GM12878 (cell line): Measurements from ENCODE around the gene UMAD1.

ENCODE experiments used
- BCLAF1 ChIP-seq: fragments of 450-650 bp; IDR thresholded peaks from 2 replicates; pipeline ENCODE4 v1.6.1; 2017; ENCODE audit warnings: antibody characterized with exemption, mild to moderate bottlenecking, moderate library complexity
- CTCF ChIP-seq, 3 experiments: IDR thresholded peaks in 2 of 3; conservative IDR thresholded peaks in 1 of 3; 2 replicates each; pipeline ENCODE4 v1.5.1; 2011; ENCODE audit warnings: low read depth in 3 of 3, low read length in 3 of 3, mild to moderate bottlenecking in 3 of 3, control low read depth in 2 of 3, moderate library complexity in 2 of 3, inconsistent platforms in 1 of 3, mixed read lengths in 1 of 3; ENCODE audit not compliant: control insufficient read depth in 2 of 3, insufficient read depth in 1 of 3; ENCODE audit errors: extremely low read depth in 1 of 3
- HDAC2 ChIP-seq: fragments of 200-600 bp; sonication (generic); IDR thresholded peaks from 2 replicates; pipeline ENCODE4 v1.6.1; 2017
- MEF2A ChIP-seq: IDR thresholded peaks from 2 replicates; pipeline ENCODE4 v1.6.1; 2011; ENCODE audit warnings: low read depth, mild to moderate bottlenecking, low read length, moderate library complexity; ENCODE audit not compliant: insufficient read depth
- NFYB ChIP-seq: IDR thresholded peaks from 2 replicates; pipeline ENCODE4 v1.6.1; 2011; ENCODE audit warnings: low read depth, mild to moderate bottlenecking, low read length, improper control_type of control experiment, moderate library complexity; ENCODE audit not compliant: insufficient read depth
- PBX3 ChIP-seq: IDR thresholded peaks from 2 replicates; pipeline ENCODE4 v1.6.1; 2011; ENCODE audit warnings: mild to moderate bottlenecking, low read depth, low read length, moderate library complexity; ENCODE audit not compliant: insufficient replicate concordance
- POLR2A ChIP-seq: IDR thresholded peaks from 2 replicates; pipeline ENCODE4 v1.6.1; 2011; ENCODE audit warnings: low read depth, mild to moderate bottlenecking, low read length
- POLR2AphosphoS2 ChIP-seq: IDR thresholded peaks from 2 replicates; pipeline ENCODE4 v1.6.1; 2011; ENCODE audit warnings: low read depth, mild to moderate bottlenecking, low read length, improper control_type of control experiment, moderate library complexity
- SMC3 ChIP-seq: IDR thresholded peaks from 2 replicates; pipeline ENCODE4 v1.6.1; 2011; ENCODE audit warnings: low read length, improper control_type of control experiment, borderline replicate concordance
- SP1 ChIP-seq: IDR thresholded peaks from one replicate; pipeline ENCODE4 v1.6.1; 2011; ENCODE audit warnings: low read depth, low read length
- SUPT20H ChIP-seq: IDR thresholded peaks from 2 replicates; pipeline ENCODE4 v1.6.1; 2011; ENCODE audit warnings: low read depth, mild to moderate bottlenecking, low read length, moderate library complexity, borderline replicate concordance; ENCODE audit not compliant: control insufficient read depth
- TCF7 ChIP-seq: IDR thresholded peaks from 2 replicates; pipeline ENCODE4 v1.6.1; 2014; ENCODE audit warnings: antibody characterized with exemption, borderline replicate concordance
- ZNF592 ChIP-seq: fragments of 450-650 bp; IDR thresholded peaks from 2 replicates; pipeline ENCODE4 v1.6.1; 2017; ENCODE audit warnings: mild to moderate bottlenecking, moderate library complexity

- TF ChIP-seq PBX3 (no peak), BCLAF1 (no peak), SUPT20H (no peak), SMC3 (no peak), NFYB (no peak), HDAC2 (no peak), POLR2A (no peak), ZNF592 (no peak), POLR2AphosphoS2 (no peak), SP1 (no peak), CTCF (IDR thresholded peaks at IDR 0.05 in 2 of 3, conservative IDR thresholded peaks at IDR 0.05 in 1 of 3; ENCODE audit: control insufficient read depth in 2 of 3, extremely low read depth in 1 of 3, insufficient read depth in 1 of 3, low read depth in 3 of 3, low read length in 3 of 3) (no peak), TCF7 (no peak), MEF2A (no peak)
Observed at GRCh38 chr7:7751243-7752092, 110.9 kb downstream of the UMAD1 start.
